HepG2 (cell line): ENCODE results near the gene ANKRD65. TPM values are rescaled to one million over a fixed set of nuclear protein-coding genes. Genes with fewer than 3 reads are reported as not detected.

Experiments used
- ARID2 ChIP-seq: sonication (generic); formaldehyde crosslinking; IDR thresholded peaks from 2 replicates; pipeline ENCODE4 v1.8.1; 2022; ENCODE audit warnings: mild to moderate bottlenecking, missing genetic modification reagents, borderline replicate concordance
- ARNT2 ChIP-seq: sonication (generic); formaldehyde crosslinking; IDR thresholded peaks from 2 replicates; pipeline ENCODE4 v1.8.0; 2022; ENCODE audit warnings: mild to moderate bottlenecking, low read depth, missing genetic modification reagents, moderate library complexity
- ATM ChIP-seq: fragments of 450-650 bp; IDR thresholded peaks from 2 replicates; pipeline ENCODE4 v1.7.1; 2017; ENCODE audit warnings: mild to moderate bottlenecking, borderline replicate concordance
- CEBPZ ChIP-seq: IDR thresholded peaks from 2 replicates; pipeline ENCODE4 v1.6.1; 2012; ENCODE audit warnings: low read length, improper control_type of control experiment
- HES4 ChIP-seq: sonication (generic); formaldehyde crosslinking; IDR thresholded peaks from 2 replicates; pipeline ENCODE4 v1.9.0; 2021; ENCODE audit warnings: mild to moderate bottlenecking, missing genetic modification reagents, borderline replicate concordance
- HOXA9 ChIP-seq: sonication (generic); formaldehyde crosslinking; IDR thresholded peaks from 2 replicates; pipeline ENCODE4 v1.8.1; 2022; ENCODE audit warnings: missing genetic modification reagents, mild to moderate bottlenecking, moderate library complexity, borderline replicate concordance
- KDM2A ChIP-seq: sonication (generic); formaldehyde crosslinking; IDR thresholded peaks from 2 replicates; pipeline ENCODE4 v1.4.0; 2020; ENCODE audit warnings: low read depth, missing genetic modification reagents, borderline replicate concordance
- NR1H2 ChIP-seq: sonication (generic); formaldehyde crosslinking; IDR thresholded peaks from 2 replicates; pipeline ENCODE4 v1.8.1; 2022; ENCODE audit warnings: low read depth, missing genetic modification reagents, borderline replicate concordance
- RFXAP ChIP-seq: sonication (generic); formaldehyde crosslinking; IDR thresholded peaks from 2 replicates; pipeline ENCODE4 v1.4.0; 2020; ENCODE audit warnings: missing genetic modification reagents, borderline replicate concordance
- TBX3 ChIP-seq: fragments of 450-650 bp; IDR thresholded peaks from 2 replicates; pipeline ENCODE4 v1.6.1; 2017; ENCODE audit warnings: antibody characterized with exemption, mild to moderate bottlenecking, inconsistent platforms, borderline replicate concordance
- TFE3 ChIP-seq: IDR thresholded peaks from 2 replicates; pipeline ENCODE4 v1.6.1; 2016
- ZBTB20 ChIP-seq: sonication (generic); formaldehyde crosslinking; IDR thresholded peaks from 2 replicates; pipeline ENCODE4 v1.8.1; 2023; ENCODE audit warnings: missing genetic modification reagents, low read depth, mild to moderate bottlenecking, borderline replicate concordance
- ZBTB8A ChIP-seq: sonication (generic); formaldehyde crosslinking; IDR thresholded peaks from 2 replicates; pipeline ENCODE4 v1.4.0; 2020; ENCODE audit warnings: mild to moderate bottlenecking, low read depth, missing genetic modification reagents, borderline replicate concordance
- ZFP1 ChIP-seq: IDR thresholded peaks from 2 replicates; pipeline ENCODE4 v1.6.1; 2016
- ZFX ChIP-seq: sonication (generic); formaldehyde crosslinking; IDR thresholded peaks from 2 replicates; pipeline ENCODE4 v1.4.0; 2020; ENCODE audit warnings: mild to moderate bottlenecking, low read depth, missing genetic modification reagents, moderate library complexity
- ZNF24 ChIP-seq: fragments of 450-650 bp; IDR thresholded peaks from 2 replicates; pipeline ENCODE4 v1.6.1; 2017; ENCODE audit warnings: antibody characterized with exemption, mild to moderate bottlenecking
- ZNF251 ChIP-seq: sonication (generic); formaldehyde crosslinking; IDR thresholded peaks from 2 replicates; pipeline ENCODE4 v1.9.0; 2021; ENCODE audit warnings: mild to moderate bottlenecking, missing genetic modification reagents
- ZNF382 ChIP-seq: sonication (generic); formaldehyde crosslinking; IDR thresholded peaks from 2 replicates; pipeline ENCODE4 v1.5.0; 2020; ENCODE audit warnings: missing genetic modification reagents, mild to moderate bottlenecking, borderline replicate concordance
- ZNF546 ChIP-seq: sonication (generic); formaldehyde crosslinking; conservative IDR thresholded peaks from 2 replicates; pipeline ENCODE4 v1.8.1; 2023; ENCODE audit warnings: mild to moderate bottlenecking, missing genetic modification reagents
- ZNF598 ChIP-seq: sonication (generic); formaldehyde crosslinking; IDR thresholded peaks from 2 replicates; pipeline ENCODE4 v1.5.1; 2020; ENCODE audit warnings: mild to moderate bottlenecking, missing genetic modification reagents, borderline replicate concordance
- ZNF672 ChIP-seq: sonication (generic); formaldehyde crosslinking; IDR thresholded peaks from 2 replicates; pipeline ENCODE4 v1.8.1; 2022; ENCODE audit warnings: missing genetic modification reagents
- ZNF7 ChIP-seq: IDR thresholded peaks from 2 replicates; pipeline ENCODE4 v1.6.1; 2016; ENCODE audit warnings: missing biosample characterization, missing genetic modification reagents
- ZNF740 ChIP-seq: sonication (generic); formaldehyde crosslinking; IDR thresholded peaks from 2 replicates; pipeline ENCODE4 v1.4.0; 2020; ENCODE audit warnings: missing genetic modification reagents
- ZNF800 ChIP-seq: sonication (generic); formaldehyde crosslinking; IDR thresholded peaks from 2 replicates; pipeline ENCODE4 v1.4.0; 2020; ENCODE audit warnings: missing genetic modification reagents
- ZNF816 ChIP-seq: sonication (generic); formaldehyde crosslinking; IDR thresholded peaks from 2 replicates; pipeline ENCODE4 v1.8.0; 2022; ENCODE audit warnings: missing genetic modification reagents, mild to moderate bottlenecking, borderline replicate concordance
- ZNF83 ChIP-seq: sonication (generic); formaldehyde crosslinking; IDR thresholded peaks from 2 replicates; pipeline ENCODE4 v1.4.0; 2020; ENCODE audit warnings: missing genetic modification reagents, mild to moderate bottlenecking, borderline replicate concordance
- polyA plus RNA-seq, 8 experiments: library from polyadenylated mRNA; depleted of rRNA in 3 of 8; stranded (reverse) in 7 of 8; unstranded in 1 of 8; fragments of >200 nt; fragmentation: Illumina TruSeq in 4 of 8; extraction: Trizol in 4 of 8; gene quantifications; 2 replicates each; pipeline versions ENCODE4 v1.2.1 to v1.2.3, GENCODE V29; 2011 to 2016; ENCODE audit warnings: low read depth in 4 of 8, missing spikeins in 1 of 8, mixed read lengths in 1 of 8; ENCODE audit not compliant: insufficient read depth in 1 of 8
- total RNA-seq, 5 experiments: library from RNA; depleted of rRNA; stranded (reverse); fragments of >200 nt; fragmentation: Illumina TruSeq; extraction: Trizol; gene quantifications; 2 replicates each; pipeline ENCODE4 v1.2.3, GENCODE V29; 2016; ENCODE audit warnings: low read depth in 1 of 5

ANKRD65 gene
- total and polyA plus RNA-seq, 2 of the 13 experiments (the other 11 are each of a cell fraction or from before 2014, with no cell fraction given) = 12.1 to 30.1 TPM

- TF ChIP-seq ATM (no peak), ZNF24 (no peak), ZFX (CRISPR knock-in tag) (no peak), ZNF83 (CRISPR knock-in tag) (no peak), TBX3 (no peak), ZNF816 (CRISPR knock-in tag) (no peak), TFE3 (CRISPR knock-in tag) (no peak), ZNF672 (CRISPR knock-in tag) (no peak), ZBTB8A (CRISPR knock-in tag) (no peak), ZNF382 (CRISPR knock-in tag) (no peak), HES4 (no peak), KDM2A (CRISPR knock-in tag) (peak; percentile 24; the same call in 1 of the 2 replicates), ZNF546 (no peak), ARID2 (CRISPR knock-in tag) (0 out of 2 replicates have a peak, but pooled peaks have one; percentile 56), ZFP1 (CRISPR knock-in tag) (no peak), ZBTB20 (CRISPR knock-in tag) (no peak), ZNF800 (CRISPR knock-in tag) (no peak), CEBPZ (no peak), ARNT2 (CRISPR knock-in tag) (no peak), ZNF7 (no peak), RFXAP (CRISPR knock-in tag) (no peak), NR1H2 (no peak), HOXA9 (no peak), ZNF598 (CRISPR knock-in tag) (no peak), ZNF251 (CRISPR knock-in tag) (no peak), ZNF740 (CRISPR knock-in tag) (no peak)
Observed at GRCh38 chr1:1436630-1437032, 15.6 kb upstream of the ANKRD65 start (continued).
